ENCODE results near the gene UGT1A3. TPM values are rescaled to one million over a fixed set of nuclear protein-coding genes. Genes with fewer than 3 reads are reported as not detected.

UGT1A3 gene
- total and polyA plus RNA-seq, 8 donors, result not detected

DNA sequence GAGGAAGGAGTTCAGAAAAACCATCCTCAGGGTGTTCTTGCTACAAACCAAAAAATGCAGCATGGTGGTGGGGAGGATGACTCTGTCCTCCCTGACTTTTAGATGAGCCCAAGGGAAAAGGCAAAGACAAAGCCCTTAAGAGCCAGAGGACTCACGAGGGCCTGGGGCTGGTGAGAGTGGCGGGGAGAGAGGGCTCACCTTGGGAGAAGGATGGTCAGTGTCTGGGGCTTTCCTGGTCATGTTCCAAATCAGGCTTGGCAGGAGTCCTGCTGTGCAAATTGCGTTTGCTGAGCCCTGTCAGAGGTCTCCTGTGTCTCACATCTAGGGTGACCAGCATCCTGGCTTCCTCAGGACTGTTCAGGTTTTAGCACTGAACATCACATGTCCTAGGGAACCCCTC is 35.9 kb downstream of the UGT1A3 start:
- ATAC-seq (no peak), DNase-seq (no peak), FAIRE-seq (no peak)
- Histone ChIP-seq H3K9me3 (no peaks in the 10 kb centered on the region), H3K4me1 (no peaks in the 10 kb centered on the region), H3K36me3 (no peaks in the 10 kb centered on the region), H3K27me3 (no peaks in the 10 kb centered on the region), H3K27ac (no peak overlapping the region), H3K4me3 (no peak overlapping the region)
- TF ChIP-seq, protein P1, sequence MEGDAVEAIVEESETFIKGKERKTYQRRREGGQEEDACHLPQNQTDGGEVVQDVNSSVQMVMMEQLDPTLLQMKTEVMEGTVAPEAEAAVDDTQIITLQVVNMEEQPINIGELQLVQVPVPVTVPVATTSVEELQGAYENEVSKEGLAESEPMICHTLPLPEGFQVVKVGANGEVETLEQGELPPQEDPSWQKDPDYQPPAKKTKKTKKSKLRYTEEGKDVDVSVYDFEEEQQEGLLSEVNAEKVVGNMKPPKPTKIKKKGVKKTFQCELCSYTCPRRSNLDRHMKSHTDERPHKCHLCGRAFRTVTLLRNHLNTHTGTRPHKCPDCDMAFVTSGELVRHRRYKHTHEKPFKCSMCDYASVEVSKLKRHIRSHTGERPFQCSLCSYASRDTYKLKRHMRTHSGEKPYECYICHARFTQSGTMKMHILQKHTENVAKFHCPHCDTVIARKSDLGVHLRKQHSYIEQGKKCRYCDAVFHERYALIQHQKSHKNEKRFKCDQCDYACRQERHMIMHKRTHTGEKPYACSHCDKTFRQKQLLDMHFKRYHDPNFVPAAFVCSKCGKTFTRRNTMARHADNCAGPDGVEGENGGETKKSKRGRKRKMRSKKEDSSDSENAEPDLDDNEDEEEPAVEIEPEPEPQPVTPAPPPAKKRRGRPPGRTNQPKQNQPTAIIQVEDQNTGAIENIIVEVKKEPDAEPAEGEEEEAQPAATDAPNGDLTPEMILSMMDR (IDR thresholded peaks at IDR 0.05), result no peak
- intact Hi-C loops (cut with DNase I), result no loop called here
- WGBS, 2 donors, result 32 to 40% methylated on average over 3 of the region's 3 CpGs

DNA sequence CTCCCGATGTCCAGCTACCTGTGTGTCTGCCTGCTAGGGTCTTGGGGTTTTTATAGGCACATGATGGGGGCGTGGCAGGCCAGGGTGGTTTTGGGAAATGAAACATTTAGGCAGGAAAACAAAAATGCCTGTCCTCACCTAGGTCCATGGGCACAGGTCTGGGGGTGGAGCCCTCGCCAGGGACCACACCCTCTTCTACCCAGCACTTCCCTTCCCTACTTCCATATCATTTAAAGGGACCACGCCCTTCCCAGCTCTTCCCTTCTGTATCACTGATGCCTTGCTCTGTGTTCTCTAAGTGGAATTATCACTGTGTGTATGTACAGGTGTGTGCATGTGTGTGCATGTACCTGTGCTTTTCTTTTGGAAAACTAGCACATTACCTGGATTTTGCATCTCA is 37.6 kb downstream of the UGT1A3 start:
- DNase-seq (no peak), FAIRE-seq (no peak), ATAC-seq (no peak)
- WGBS, 2 donors, result 61 to 72% methylated on average over 4 of the region's 4 CpGs
- no peaks in the 10 kb centered on the region for H3K4me1 ChIP-seq
- intact Hi-C loops (cut with DNase I), result no loop called here
- TF ChIP-seq, protein P1 (IDR thresholded peaks at IDR 0.05), result no peak
- H3K27ac ChIP-seq, result no peak overlapping the region
- H3K9me3 ChIP-seq, result no peaks in the 10 kb centered on the region
- no peaks in the 10 kb centered on the region for H3K36me3 ChIP-seq
- H3K4me3 ChIP-seq, result no peak overlapping the region
- no peaks in the 10 kb centered on the region for H3K27me3 ChIP-seq

DNA sequence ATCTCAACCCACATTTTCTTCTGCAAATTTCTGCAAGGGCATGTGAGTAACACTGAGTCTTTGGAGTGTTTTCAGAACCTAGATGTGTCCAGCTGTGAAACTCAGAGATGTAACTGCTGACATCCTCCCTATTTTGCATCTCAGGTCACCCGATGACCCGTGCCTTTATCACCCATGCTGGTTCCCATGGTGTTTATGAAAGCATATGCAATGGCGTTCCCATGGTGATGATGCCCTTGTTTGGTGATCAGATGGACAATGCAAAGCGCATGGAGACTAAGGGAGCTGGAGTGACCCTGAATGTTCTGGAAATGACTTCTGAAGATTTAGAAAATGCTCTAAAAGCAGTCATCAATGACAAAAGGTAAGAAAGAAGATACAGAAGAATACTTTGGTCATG is 39.2 kb downstream of the UGT1A3 start:
- intact Hi-C loops (cut with DNase I), result no loop called here
- DNase-seq, result no peak
- Histone ChIP-seq H3K4me1 (no peaks in the 10 kb centered on the region), H3K27ac (no peak overlapping the region), H3K36me3 (no peaks in the 10 kb centered on the region), H3K9me3 (no peaks in the 10 kb centered on the region), H3K4me3 (no peak overlapping the region), H3K27me3 (no peaks in the 10 kb centered on the region)
- WGBS, 2 donors, result 64 to 69% methylated on average over 4 of the region's 4 CpGs
- FAIRE-seq, result no peak
- no peak for ATAC-seq
- TF ChIP-seq, protein P1 (IDR thresholded peaks at IDR 0.05), result no peak

DNA sequence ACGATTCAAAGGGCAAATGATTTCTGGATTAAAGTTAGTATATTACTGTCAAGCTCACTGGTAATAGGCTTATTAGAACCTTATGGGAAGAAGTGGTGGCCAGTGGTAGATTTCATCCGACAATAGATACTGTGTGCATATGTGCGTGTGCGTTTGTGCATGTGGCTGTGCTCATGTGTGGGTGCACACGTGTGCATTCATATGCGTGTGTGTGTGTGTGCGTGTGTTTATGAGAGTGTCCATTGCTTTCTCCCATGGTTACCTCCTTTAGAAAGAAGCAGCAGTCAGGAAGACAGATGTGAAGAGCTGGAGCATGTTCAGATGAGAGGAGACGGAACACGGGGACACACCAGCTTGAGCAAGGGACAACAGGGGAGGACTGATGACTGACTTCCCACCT is 40.4 kb downstream of the UGT1A3 start:
- H3K36me3 ChIP-seq, result no peaks in the 10 kb centered on the region
- FAIRE-seq, result no peak
- DNase-seq, result no peak
- H3K9me3 ChIP-seq, result no peaks in the 10 kb centered on the region
- ATAC-seq, result no peak
- no peak overlapping the region for H3K4me3 ChIP-seq
- H3K4me1 ChIP-seq, result no peaks in the 10 kb centered on the region
- no peaks in the 10 kb centered on the region for H3K27me3 ChIP-seq
- intact Hi-C loops (cut with DNase I), result no loop called here
- H3K27ac ChIP-seq, result no peak overlapping the region
- 77 to 89% methylated on average over 9 of the region's 9 CpGs for WGBS, 2 donors
- TF ChIP-seq, protein P1 (IDR thresholded peaks at IDR 0.05), result no peak

DNA sequence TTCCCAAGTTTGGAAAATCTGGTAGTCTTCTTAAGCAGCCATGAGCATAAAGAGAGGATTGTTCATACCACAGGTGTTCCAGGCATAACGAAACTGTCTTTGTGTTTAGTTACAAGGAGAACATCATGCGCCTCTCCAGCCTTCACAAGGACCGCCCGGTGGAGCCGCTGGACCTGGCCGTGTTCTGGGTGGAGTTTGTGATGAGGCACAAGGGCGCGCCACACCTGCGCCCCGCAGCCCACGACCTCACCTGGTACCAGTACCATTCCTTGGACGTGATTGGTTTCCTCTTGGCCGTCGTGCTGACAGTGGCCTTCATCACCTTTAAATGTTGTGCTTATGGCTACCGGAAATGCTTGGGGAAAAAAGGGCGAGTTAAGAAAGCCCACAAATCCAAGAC is 43.3 kb downstream of the UGT1A3 start:
- Histone ChIP-seq H3K9me3 (no peaks in the 10 kb centered on the region), H3K36me3 (no peaks in the 10 kb centered on the region), H3K4me3 (no peak overlapping the region), H3K4me1 (no peaks in the 10 kb centered on the region), H3K27me3 (no peaks in the 10 kb centered on the region), H3K27ac (no peak overlapping the region)
- TF ChIP-seq, protein P1 (IDR thresholded peaks at IDR 0.05), result no peak
- DNase-seq (no peak), FAIRE-seq (no peak), ATAC-seq (no peak)
- 76 to 80% methylated on average over 16 of the region's 16 CpGs for WGBS, 2 donors
- intact Hi-C loops (cut with DNase I), result no loop called here

Data from pancreas (tissue), 10 donors.